A673 (cell line): ENCODE measurements around the gene KIAA0040. TPM values are rescaled to one million over a fixed set of nuclear protein-coding genes. Genes with fewer than 3 reads are reported as not detected.

Source experiments
- BruUV-seq: library from RNA; stranded (reverse); fragments of 400-500 nt; replicated peaks from 2 replicates; lab custom pipeline; 2021; lab: Mats Ljungman, UMichigan
- CTCF ChIA-PET: fragments of 300-600 bp; sonication (Branson Sonifier 250); formaldehyde crosslinking; loops from one replicate; lab custom pipeline; 2022; ENCODE audit warnings: antibody characterized with exemption; lab: Charles Lee
- POLR2A ChIA-PET: fragments of 300-600 bp; sonication (Branson Sonifier 250); formaldehyde crosslinking; loops from one replicate; lab custom pipeline; 2022; ENCODE audit warnings: antibody characterized with exemption; ENCODE audit not compliant: low non-redundant PET; lab: Charles Lee
- DNase-seq: peaks from one replicate; pipeline ENCODE4 v3.0.0-alpha.2; 2015; ENCODE audit warnings: low spot score
- H3K27ac ChIP-seq: fragments of 200-600 bp; sonication (generic); 2 replicates; pipeline ENCODE4 v1.5.1; 2016; ENCODE audit warnings: mixed run types, low read depth, mild to moderate bottlenecking, mixed read lengths, antibody characterized with exemption, low read length; ENCODE audit not compliant: poor library complexity, severe bottlenecking
- H3K27me3 ChIP-seq: fragments of 200-600 bp; sonication (generic); replicated peaks from 2 replicates; pipeline ENCODE4 v1.6.1; 2017; ENCODE audit warnings: mixed run types, low read depth, mild to moderate bottlenecking, mixed read lengths, antibody characterized with exemption, low read length; ENCODE audit not compliant: insufficient read depth, poor library complexity
- H3K36me3 ChIP-seq: fragments of 200-600 bp; sonication (generic); 2 replicates; pipeline ENCODE4 v1.6.1; 2016; ENCODE audit warnings: mixed run types, mild to moderate bottlenecking, mixed read lengths, antibody characterized with exemption, low read length; ENCODE audit not compliant: insufficient read depth, poor library complexity, severe bottlenecking
- H3K4me1 ChIP-seq: fragments of 200-600 bp; sonication (generic); 2 replicates; pipeline ENCODE4 v1.6.1; 2017; ENCODE audit warnings: mixed run types, mild to moderate bottlenecking, mixed read lengths, antibody characterized with exemption, low read length; ENCODE audit not compliant: insufficient read depth, poor library complexity, severe bottlenecking
- H3K4me3 ChIP-seq: fragments of 200-600 bp; sonication (generic); 2 replicates; pipeline ENCODE4 v1.5.1; 2016; ENCODE audit warnings: low read depth, mixed run types, mild to moderate bottlenecking, mixed read lengths, low read length; ENCODE audit not compliant: poor library complexity, severe bottlenecking
- H3K9me3 ChIP-seq: fragments of 200-600 bp; sonication (generic); 2 replicates; pipeline ENCODE4 v1.6.1; 2016; ENCODE audit warnings: mixed run types, low read depth, mild to moderate bottlenecking, mixed read lengths, antibody characterized with exemption, low read length; ENCODE audit not compliant: poor library complexity, severe bottlenecking
- CTCF ChIP-seq: fragments of 300-800, 200-600 bp; sonication (generic); conservative IDR thresholded peaks from 2 replicates; pipeline ENCODE4 v1.5.1; 2017; ENCODE audit warnings: low read depth, mild to moderate bottlenecking, antibody characterized with exemption, low read length, moderate library complexity, mixed read lengths
- EZH2 ChIP-seq: fragments of 200-600 bp; sonication (generic); IDR thresholded peaks from 2 replicates; pipeline ENCODE4 v1.6.1; 2017; ENCODE audit warnings: borderline replicate concordance, low read depth, mild to moderate bottlenecking, mixed read lengths, antibody characterized with exemption, low read length; ENCODE audit not compliant: poor library complexity, severe bottlenecking
- intact Hi-C: fragments of 100-400 bp; cut with micrococcal nuclease; formaldehyde crosslinking; loops from one replicate; pipeline ENCODE4 v1.10.0; 2022; ENCODE audit not compliant: unreplicated experiment
- total RNA-seq: library from RNA; stranded (reverse); gene quantifications from 2 replicates; pipeline ENCODE4 v1.2.3, GENCODE V29; 2021

Gene KIAA0040
- total RNA-seq, 1 experiment from 2014 or later: not detected

- intact Hi-C loops: no loop called here
- no TSS peak for BruUV-seq
- DNase-seq: no peak
- H3K36me3 ChIP-seq: no peaks in the 10 kb centered on the region
- no peaks in the 10 kb centered on the region for H3K4me1 ChIP-seq
- ChIA-PET CTCF (interaction anchor here (0.6 kb wide), 1 partner anchor 647 kb away, joined by 14 read pairs; no protein-coding TSS in a partner anchor), POLR2A (no interaction called here)
- TF ChIP-seq EZH2 (no peak), CTCF (no peak)
- H3K4me3 ChIP-seq: no peak overlapping the region
- peaks cover 3% of the 10 kb centered on the region for H3K27me3 ChIP-seq
- no peak overlapping the region for H3K27ac ChIP-seq
- no peaks in the 10 kb centered on the region for H3K9me3 ChIP-seq
Measured at GRCh38 chr1:175176246-175176645, 16.3 kb downstream of the KIAA0040 start.

- POLR2A ChIA-PET: no interaction called here
Measured at GRCh38 chr1:175174309-175175102, 18.1 kb downstream of the KIAA0040 start.

GRCh38 chr1:175173531-175173930, 19.0 kb downstream of the KIAA0040 start:
- ChIA-PET CTCF (no interaction called here), POLR2A (no interaction called here)
- intact Hi-C loops: no loop called here
- TF ChIP-seq EZH2 (no peak), CTCF (no peak)
- DNase-seq: no peak
- Histone ChIP-seq H3K27me3 (no peaks in the 10 kb centered on the region), H3K4me1 (no peaks in the 10 kb centered on the region), H3K4me3 (no peak overlapping the region), H3K36me3 (no peaks in the 10 kb centered on the region), H3K9me3 (no peaks in the 10 kb centered on the region), H3K27ac (no peak overlapping the region)
- BruUV-seq: no TSS peak

More at GRCh38 chr1:175174309-175175102, 18.1 kb downstream of the KIAA0040 start:
- intact Hi-C loops: no loop called here
- Histone ChIP-seq H3K4me3 (no peak overlapping the region), H3K9me3 (no peaks in the 10 kb centered on the region), H3K27me3 (no peaks in the 10 kb centered on the region), H3K27ac (no peak overlapping the region), H3K4me1 (no peaks in the 10 kb centered on the region), H3K36me3 (no peaks in the 10 kb centered on the region)
- DNase-seq: no peak
- BruUV-seq: no TSS peak
- CTCF ChIA-PET: no interaction called here
- no peak for TF ChIP-seq EZH2
- TF ChIP-seq CTCF: no peak
